Sigmoid colon (tissue), 7 donors: Measurements from ENCODE around the gene WDR37. TPM values are rescaled to one million over a fixed set of nuclear protein-coding genes. Genes with fewer than 3 reads are reported as not detected.
"Not testable (repeated sequence)": the region's sequence is repeated elsewhere in the genome, so short reads cannot be mapped to it uniquely, and the experiment has no call there.

Experiments used
- DNase-seq: peaks from one replicate; pipeline ENCODE4 v3.0.0-alpha.2; 2019
- H3K27ac ChIP-seq, 4 donors: fragments of 200-600 bp; sonication (generic); one replicate each; pipeline ENCODE4 v1.5.1; 2016 to 2019; ENCODE audit warnings: mild to moderate bottlenecking in 1 of 4
- H3K27me3 ChIP-seq, 3 donors: fragments of 200-600 bp; sonication (generic); one replicate each; pipeline ENCODE4 v1.5.1; 2019; ENCODE audit warnings: mild to moderate bottlenecking in 1 of 3
- H3K36me3 ChIP-seq, 4 donors: fragments of 200-600 bp; sonication (generic); one replicate each; pipeline ENCODE4 v1.5.1; 2016 to 2019
- H3K4me1 ChIP-seq, 4 donors: fragments of 200-600 bp; sonication (generic); one replicate each; pipeline ENCODE4 v1.5.1; 2017 to 2019
- H3K4me3 ChIP-seq, 4 donors: fragments of 200-600 bp; sonication (generic); one replicate each; pipeline ENCODE4 v1.5.1; 2017 to 2019; ENCODE audit warnings: mild to moderate bottlenecking in 2 of 4, moderate library complexity in 1 of 4
- H3K9me3 ChIP-seq, 4 donors: fragments of 200-600 bp in 3 of 4; sonication (generic) in 3 of 4; one replicate each; pipeline versions ENCODE4 v1.5.1 to v1.6.1; 2013 to 2019
- EP300 ChIP-seq, 4 donors: sonication (generic); formaldehyde crosslinking; IDR thresholded peaks; one replicate each; pipeline ENCODE4 v1.6.1; 2017; ENCODE audit warnings: antibody characterized with exemption in 4 of 4
- POLR2A ChIP-seq, 2 donors: fragments of 450-650 bp; IDR thresholded peaks; one replicate each; pipeline ENCODE4 v1.6.1; 2016; ENCODE audit warnings: antibody characterized with exemption in 2 of 2, mild to moderate bottlenecking in 2 of 2, moderate library complexity in 2 of 2
- POLR2AphosphoS5 ChIP-seq, 4 donors: sonication (generic); formaldehyde crosslinking; IDR thresholded peaks; one replicate each; pipeline ENCODE4 v1.6.1; 2017; ENCODE audit warnings: antibody characterized with exemption in 4 of 4
- WGBS, 2 donors: extraction: QIAGEN DNeasy Blood & Tissue Kit; methylation state at CpG; one replicate each; pipeline ENCODE4 v1.1.7; 2013; 5-methylcytosine and 5-hydroxymethylcytosine counted together
- intact Hi-C: fragments of 100-400 bp; cut with DNase I; formaldehyde crosslinking; loops from one replicate; pipeline ENCODE4 v1.15.1; 2023
- polyA plus RNA-seq, 3 donors: library from polyadenylated mRNA; stranded (reverse); fragments of 200-250 nt; gene quantifications; one replicate each; pipeline ENCODE4 v1.2.3, GENCODE V29; 2013
- total RNA-seq, 4 donors: library from RNA; depleted of rRNA; stranded (reverse); fragments of >200 nt; gene quantifications; one replicate each; pipeline ENCODE4 v1.1.0, GENCODE V29; 2016
- TF ChIP-seq, protein P1 (sequence below), 4 experiments: fragments of 450-650 bp in 3 of 4; fragments of 200-600 bp in 1 of 4; IDR thresholded peaks; one replicate each; pipeline ENCODE4 v1.5.1; 2016 to 2019; ENCODE audit warnings: antibody characterized with exemption in 4 of 4, mild to moderate bottlenecking in 3 of 4, moderate library complexity in 2 of 4
- donor health status: healthy with polysubstance abuse.
- donor health status: Bipolar disorder and iron deficiency.
- donor health status: healthy.

The WDR37 gene
- total and polyA plus RNA-seq, 7 donors, result 5.4 to 25.5 (median 10.6) TPM

DNA sequence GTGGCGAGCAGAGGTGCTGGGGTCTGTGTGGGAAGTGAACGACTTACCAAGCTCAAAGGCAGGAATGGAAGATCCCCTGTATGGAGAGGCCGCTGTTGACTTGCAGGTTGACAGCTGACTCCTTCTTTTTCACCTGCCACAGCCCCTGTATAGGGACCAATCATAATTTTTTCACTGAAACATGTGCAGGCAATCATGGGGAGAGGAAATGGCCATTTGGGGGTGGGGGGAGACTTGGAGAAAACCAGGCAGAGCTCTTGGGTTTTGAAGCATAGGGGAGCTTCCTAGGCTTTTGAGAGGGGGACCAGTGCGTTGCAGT lies 101.4 kb downstream of the WDR37 start:
- no peak overlapping the region for H3K4me3 ChIP-seq
- H3K4me1 ChIP-seq, result no peaks in the 10 kb centered on the region
- no peaks in the 10 kb centered on the region for H3K9me3 ChIP-seq
- no peak for DNase-seq
- H3K27me3 ChIP-seq, result no peaks in the 10 kb centered on the region
- TF ChIP-seq, protein P1, sequence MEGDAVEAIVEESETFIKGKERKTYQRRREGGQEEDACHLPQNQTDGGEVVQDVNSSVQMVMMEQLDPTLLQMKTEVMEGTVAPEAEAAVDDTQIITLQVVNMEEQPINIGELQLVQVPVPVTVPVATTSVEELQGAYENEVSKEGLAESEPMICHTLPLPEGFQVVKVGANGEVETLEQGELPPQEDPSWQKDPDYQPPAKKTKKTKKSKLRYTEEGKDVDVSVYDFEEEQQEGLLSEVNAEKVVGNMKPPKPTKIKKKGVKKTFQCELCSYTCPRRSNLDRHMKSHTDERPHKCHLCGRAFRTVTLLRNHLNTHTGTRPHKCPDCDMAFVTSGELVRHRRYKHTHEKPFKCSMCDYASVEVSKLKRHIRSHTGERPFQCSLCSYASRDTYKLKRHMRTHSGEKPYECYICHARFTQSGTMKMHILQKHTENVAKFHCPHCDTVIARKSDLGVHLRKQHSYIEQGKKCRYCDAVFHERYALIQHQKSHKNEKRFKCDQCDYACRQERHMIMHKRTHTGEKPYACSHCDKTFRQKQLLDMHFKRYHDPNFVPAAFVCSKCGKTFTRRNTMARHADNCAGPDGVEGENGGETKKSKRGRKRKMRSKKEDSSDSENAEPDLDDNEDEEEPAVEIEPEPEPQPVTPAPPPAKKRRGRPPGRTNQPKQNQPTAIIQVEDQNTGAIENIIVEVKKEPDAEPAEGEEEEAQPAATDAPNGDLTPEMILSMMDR (IDR thresholded peaks at IDR 0.05), result no peak
- intact Hi-C loops, result no loop called here
- 88 to 89% methylated on average over 4 of the region's 4 CpGs for WGBS, 2 donors
- no peak overlapping the region for H3K27ac ChIP-seq
- H3K36me3 ChIP-seq, result no peaks in the 10 kb centered on the region

DNA sequence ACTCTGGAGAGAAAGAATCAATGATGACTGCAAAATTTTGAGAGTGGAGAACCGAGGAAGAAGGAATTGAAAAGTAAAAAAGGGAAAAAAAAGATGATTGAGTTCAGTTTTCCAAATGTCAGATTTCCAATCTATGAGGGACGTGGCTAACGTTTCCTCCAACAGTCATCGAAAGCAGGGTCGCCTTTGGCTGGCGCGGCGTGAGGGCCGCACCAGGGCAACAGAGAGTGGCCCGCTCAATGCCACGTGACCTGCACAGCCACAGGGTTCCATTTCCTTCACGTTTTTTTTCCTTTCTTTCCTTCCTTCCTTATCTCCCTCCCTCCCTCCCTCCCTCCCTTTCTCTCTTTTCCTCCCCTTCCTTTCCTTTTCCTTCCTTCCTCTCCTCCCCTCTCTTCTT lies 101.9 kb downstream of the WDR37 start:
- Histone ChIP-seq H3K27ac (no peak overlapping the region), H3K36me3 (no peaks in the 10 kb centered on the region), H3K4me1 (no peaks in the 10 kb centered on the region), H3K27me3 (no peaks in the 10 kb centered on the region), H3K9me3 (no peaks in the 10 kb centered on the region), H3K4me3 (no peak overlapping the region)
- 90 to 91% methylated on average over 12 of the region's 12 CpGs for WGBS, 2 donors
- intact Hi-C loops, result no loop called here
- DNase-seq, result no peak
- no peak for TF ChIP-seq EP300 (IDR thresholded peaks at IDR 0.05)
- TF ChIP-seq POLR2A (IDR thresholded peaks at IDR 0.05), result no peak
- TF ChIP-seq POLR2AphosphoS5 (IDR thresholded peaks at IDR 0.05), result no peak
- TF ChIP-seq, protein P1 (IDR thresholded peaks at IDR 0.05), result no peak

DNA sequence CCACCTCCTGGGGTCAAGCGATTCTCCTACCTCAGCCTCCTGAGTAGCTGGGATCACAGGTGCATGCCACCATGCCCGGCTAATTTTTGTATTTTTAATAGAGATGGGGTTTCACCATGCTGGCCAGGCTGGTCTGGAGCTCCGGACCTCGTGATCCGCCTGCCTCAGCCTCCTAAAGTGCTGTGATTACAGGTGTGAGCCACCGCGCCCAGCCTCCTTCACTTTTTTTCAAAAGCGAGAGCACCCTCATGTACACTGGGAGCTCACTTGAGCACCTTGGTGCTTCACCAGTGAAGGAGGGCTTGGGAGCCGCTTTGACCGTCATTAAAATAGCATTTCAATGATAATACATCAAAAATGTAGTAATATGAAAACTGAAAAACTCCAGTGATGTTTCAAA lies 102.4 kb downstream of the WDR37 start:
- H3K27ac ChIP-seq, H3K9me3 ChIP-seq, H3K27me3 ChIP-seq, H3K4me1 ChIP-seq, intact Hi-C loops, H3K4me3 ChIP-seq, H3K36me3 ChIP-seq: not testable (repeated sequence)
- WGBS, 2 donors, result 92 to 95% methylated on average over 10 of the region's 10 CpGs
- DNase-seq, result peak; percentile 26

DNA sequence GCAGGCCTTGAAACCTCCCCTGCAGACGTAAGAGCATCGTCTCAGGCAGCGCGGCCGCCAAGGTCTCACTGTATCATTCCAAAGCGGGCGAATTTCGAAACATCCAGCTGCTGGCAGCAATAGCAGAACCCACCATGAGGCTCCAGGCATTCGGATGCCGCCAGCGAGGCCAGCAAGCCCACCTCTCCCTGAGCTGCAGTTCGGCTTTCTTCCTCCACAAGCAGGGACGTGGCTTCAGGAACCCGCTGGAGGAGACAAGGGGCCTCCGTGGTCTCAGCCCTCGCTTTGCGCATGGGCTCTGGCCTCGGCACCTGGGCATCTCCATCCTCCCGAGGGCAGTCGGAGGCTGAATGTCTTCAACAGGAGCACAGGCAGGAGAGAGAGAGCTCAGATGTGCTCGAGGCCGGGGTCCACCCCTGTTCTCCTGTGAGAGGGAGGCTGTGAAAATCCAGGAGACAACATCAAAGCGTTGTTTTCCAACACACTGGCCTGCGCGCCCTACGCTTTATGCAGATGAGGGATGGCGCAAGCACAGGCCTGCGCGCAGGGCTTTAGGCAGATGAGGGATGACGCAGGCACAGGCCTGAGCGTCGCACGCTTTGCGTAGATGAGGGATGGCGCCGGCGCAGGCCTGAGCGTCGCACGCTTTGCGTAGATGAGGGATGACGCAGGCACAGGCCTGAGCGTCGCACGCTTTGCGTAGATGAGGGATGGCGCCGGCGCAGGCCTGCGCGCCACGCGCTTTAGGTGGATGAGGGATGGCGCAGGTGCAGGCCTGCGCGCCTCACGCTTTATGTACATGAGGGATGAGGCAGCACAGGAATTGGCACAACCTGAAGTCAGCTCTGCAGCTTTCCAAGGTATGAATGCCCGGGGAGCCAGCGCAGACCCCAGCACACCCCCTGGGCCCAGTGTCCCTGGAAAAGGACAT lies 103.2 kb downstream of the WDR37 start:
- no peaks in the 10 kb centered on the region for H3K4me1 ChIP-seq
- H3K9me3 ChIP-seq, result no peaks in the 10 kb centered on the region
- intact Hi-C loops, result no loop called here
- DNase-seq, result peak; percentile 50
- TF ChIP-seq, protein P1 (IDR thresholded peaks at IDR 0.05), result no peak
- TF ChIP-seq POLR2AphosphoS5 (IDR thresholded peaks at IDR 0.05), result no peak
- no peak for TF ChIP-seq EP300 (IDR thresholded peaks at IDR 0.05)
- 89 to 92% methylated on average over 59 of the region's 59 CpGs for WGBS, 2 donors
- no peak overlapping the region for H3K4me3 ChIP-seq
- H3K27ac ChIP-seq, result no peak overlapping the region
- H3K27me3 ChIP-seq, result no peaks in the 10 kb centered on the region
- H3K36me3 ChIP-seq, result no peaks in the 10 kb centered on the region

DNA sequence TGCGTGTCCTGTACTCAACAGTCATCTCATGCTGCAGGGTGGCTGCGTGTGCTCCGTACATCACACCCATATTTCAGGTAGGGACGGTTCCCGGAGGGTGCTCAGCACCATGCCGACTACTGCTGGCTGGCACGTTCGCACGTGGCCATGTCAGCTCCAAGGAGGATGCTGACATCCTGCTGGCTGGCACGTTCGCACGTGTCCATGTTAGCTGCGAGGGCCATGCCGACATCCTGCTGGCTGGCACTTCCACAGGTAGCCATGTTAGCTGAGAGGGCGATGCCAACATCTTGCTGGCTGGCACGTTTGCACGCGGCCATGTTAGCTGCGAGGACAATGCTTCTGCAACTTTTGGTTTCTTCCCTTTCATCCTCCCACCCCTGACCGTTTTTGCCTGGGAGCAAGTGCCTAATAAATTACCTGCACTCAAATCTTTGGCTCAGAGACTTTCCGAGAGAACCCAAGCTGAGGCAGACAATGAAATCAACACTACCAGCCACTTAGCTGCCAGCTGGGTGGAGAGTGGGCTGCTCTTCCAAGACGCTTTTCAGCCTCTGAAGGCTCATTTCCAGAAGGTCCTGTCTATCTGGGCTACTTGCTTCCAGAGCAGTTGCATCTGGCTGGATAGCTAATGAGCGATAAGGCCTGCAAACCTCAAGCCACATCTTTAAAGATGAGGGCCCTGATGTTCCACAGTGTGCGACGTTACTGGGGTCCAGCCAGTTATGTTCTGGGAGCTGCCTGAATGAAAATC lies 104.6 kb downstream of the WDR37 start:
- no peaks in the 10 kb centered on the region for H3K27me3 ChIP-seq
- H3K27ac ChIP-seq, result no peak overlapping the region
- DNase-seq, result peak; percentile 41
- H3K4me3 ChIP-seq, result no peak overlapping the region
- WGBS, 2 donors, result 90 to 93% methylated on average over 25 of the region's 25 CpGs
- no peaks in the 10 kb centered on the region for H3K9me3 ChIP-seq
- H3K4me1 ChIP-seq, result no peaks in the 10 kb centered on the region
- no peaks in the 10 kb centered on the region for H3K36me3 ChIP-seq
- TF ChIP-seq, protein P1 (IDR thresholded peaks at IDR 0.05), result no peak
- TF ChIP-seq EP300 (IDR thresholded peaks at IDR 0.05), result no peak
- TF ChIP-seq POLR2A (IDR thresholded peaks at IDR 0.05), result no peak
- TF ChIP-seq POLR2AphosphoS5 (IDR thresholded peaks at IDR 0.05), result no peak
- intact Hi-C loops, result no loop called here

DNA sequence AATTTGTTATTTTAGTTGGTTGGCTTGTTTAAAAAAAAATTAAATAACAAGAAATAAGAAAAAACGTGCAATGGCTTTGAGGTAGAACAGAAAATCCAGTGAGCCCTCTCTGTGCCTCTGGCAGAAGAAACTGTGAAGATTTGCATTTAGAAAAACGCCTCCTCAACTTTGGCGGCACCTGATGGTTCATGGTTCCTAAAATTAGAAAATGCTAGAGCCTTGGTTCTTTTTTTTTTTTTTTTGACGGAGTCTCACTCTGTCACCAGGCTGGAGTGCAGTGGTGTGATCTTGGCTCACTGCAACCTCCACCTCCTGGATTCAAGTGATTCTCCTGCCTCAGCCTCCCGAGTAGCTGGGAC lies 105.1 kb downstream of the WDR37 start:
- H3K4me1 ChIP-seq, H3K27me3 ChIP-seq, intact Hi-C loops, H3K9me3 ChIP-seq, H3K36me3 ChIP-seq, H3K27ac ChIP-seq, DNase-seq, H3K4me3 ChIP-seq: not testable (repeated sequence)
- WGBS, 2 donors, result 79 to 81% methylated on average over 5 of the region's 5 CpGs
